GM18499 (cell line): Measurements from ENCODE around the gene LMAN1.

ENCODE experiments used
- ATAC-seq: cut with Tn5 transposase; IDR thresholded peaks from one replicate; pipeline ENCODE4 v1.9.1; 2021; ENCODE audit warnings: moderate number of reproducible peaks; ENCODE audit not compliant: insufficient read depth, unreplicated experiment

The LMAN1 gene, protein sequence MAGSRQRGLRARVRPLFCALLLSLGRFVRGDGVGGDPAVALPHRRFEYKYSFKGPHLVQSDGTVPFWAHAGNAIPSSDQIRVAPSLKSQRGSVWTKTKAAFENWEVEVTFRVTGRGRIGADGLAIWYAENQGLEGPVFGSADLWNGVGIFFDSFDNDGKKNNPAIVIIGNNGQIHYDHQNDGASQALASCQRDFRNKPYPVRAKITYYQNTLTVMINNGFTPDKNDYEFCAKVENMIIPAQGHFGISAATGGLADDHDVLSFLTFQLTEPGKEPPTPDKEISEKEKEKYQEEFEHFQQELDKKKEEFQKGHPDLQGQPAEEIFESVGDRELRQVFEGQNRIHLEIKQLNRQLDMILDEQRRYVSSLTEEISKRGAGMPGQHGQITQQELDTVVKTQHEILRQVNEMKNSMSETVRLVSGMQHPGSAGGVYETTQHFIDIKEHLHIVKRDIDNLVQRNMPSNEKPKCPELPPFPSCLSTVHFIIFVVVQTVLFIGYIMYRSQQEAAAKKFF

DNA sequence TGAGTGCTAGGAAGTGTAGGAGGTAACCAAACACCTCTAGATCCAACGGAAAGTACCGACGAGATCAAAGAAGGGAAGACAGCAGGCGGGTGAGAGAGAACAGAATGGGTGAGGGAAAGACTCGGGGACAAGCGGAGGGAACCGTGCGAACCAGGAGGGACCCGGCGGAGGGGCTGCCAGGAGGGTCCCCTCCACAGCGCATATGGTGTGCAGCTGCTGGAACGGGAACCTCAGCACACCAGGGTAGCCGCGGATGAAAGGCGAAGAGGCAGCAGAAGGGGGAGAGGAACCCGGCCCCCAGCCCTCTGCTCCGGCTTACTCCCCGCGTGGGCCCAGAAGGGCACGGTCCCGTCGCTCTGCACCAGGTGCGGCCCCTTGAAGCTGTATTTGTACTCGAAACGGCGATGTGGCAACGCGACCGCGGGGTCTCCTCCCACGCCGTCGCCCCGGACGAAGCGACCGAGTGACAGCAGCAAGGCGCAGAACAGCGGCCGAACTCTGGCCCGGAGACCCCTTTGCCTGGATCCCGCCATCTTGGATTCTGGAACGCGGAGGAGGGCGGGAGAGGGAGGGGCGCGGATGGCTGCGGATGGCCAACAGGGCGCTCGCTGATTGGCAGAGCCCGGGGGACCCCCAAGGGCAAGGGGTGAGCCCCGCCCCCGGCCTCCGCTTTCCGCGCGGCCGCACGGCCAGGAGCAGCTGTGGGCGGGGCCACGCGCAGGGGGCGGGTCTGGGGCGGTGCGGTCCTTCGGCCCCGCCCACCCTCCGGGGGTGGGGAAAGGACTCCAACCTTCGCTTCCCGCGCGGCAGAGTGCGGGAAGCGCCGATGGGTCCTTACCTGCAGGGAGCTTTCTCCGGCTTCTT lies at the start of gene LMAN1:
TSS of gene LMAN1 (minus strand) at position 554 of the 864 bp plus-strand sequence. CDS start at position 533, 21 bp downstream.
- peak; percentile 79 for ATAC-seq

DNA sequence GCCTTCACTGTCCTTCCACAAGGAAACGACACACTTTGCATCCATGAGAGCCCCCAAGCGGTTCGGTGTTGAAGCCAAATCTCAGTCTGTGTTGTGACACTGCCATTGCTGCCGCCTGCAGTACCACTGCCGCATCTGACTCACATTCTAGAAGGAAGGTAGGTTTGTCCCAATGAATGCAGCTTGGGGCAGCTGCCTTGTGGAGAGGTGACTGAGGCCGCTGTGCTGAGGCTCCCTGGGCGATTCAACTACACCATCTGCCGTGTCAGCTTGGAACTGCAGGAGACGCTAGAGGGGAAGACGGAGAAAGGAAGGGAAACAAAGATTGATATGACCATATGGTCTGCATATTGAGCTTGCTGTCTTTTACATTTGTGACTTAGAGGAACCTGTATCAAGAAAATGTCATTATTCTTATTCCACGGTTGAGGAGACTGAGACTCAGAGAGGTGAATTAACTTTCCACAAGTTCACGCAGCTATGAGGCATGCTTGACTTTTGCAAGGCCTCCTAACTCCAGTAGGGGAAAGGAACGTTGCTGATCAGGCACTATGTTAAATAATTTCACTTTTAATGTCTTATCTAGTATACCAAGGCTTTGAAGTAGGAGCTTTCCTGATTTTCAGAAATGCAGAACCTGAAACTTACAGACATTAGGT lies 43.5 kb upstream of the LMAN1 start:
- peak; percentile 91 for ATAC-seq

DNA sequence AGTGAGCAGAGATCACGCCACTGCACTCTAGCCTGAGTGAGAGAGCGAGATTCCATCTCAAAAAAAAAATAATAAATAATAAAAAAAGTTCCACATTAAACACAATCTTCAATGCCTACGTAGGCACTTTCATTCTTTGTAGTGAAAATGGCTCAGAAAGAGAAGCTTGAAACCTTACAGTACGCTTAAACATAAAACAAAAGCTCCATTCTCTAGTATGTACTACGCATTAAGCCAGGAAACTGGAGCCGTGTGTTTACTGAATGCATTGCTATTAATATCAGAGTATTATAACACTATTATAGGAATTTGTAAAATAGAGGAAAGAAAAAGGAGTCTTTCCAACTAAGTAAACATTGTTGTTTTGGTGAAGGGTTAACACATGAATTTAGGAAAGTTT lies 41.3 kb upstream of the LMAN1 start:
- no peak for ATAC-seq

DNA sequence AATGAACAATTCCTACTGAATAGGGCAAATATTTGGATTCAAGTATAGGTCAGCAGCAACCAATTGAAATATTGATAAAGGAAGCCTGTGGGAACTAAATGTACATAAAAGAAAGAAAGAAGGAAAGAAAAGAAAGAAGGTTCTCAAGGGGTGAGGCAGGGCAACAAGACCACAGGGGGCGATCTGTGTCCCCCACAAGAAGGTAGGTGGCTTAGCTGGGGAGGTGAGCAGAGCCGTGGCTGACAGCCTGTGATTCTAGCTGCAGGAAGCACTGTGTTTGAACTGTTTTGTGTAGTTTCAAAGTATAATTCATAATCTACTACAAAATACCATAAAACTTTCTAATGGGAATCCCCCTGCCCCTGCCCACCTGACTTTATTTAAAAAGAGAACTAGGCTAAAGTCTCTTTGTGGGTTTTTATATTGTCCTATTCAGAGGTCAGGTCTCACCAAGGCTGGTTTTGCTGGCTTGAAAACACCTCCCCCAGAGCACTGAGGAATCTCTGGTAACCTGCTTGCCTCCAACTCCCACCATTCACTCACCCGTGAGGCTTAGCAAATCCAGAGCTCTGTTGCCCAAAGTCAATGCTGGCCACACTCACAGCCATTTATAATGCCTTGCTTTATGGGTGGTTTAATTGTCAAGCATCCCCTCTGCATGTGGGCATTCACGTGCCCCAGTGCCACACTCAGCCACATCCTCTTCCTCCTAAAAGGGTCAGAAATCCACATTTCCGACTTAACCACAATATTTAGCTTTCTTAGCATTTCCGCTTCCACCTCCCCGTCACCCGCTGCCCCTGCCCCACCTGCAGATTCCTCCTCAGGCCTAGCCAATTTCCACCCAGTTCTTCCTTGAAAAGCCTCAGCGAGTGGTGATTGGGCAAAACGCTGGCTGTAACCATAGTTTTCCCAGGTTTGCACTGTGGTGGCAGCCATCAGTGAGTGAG lies 36.4 kb upstream of the LMAN1 start:
- no peak for ATAC-seq

DNA sequence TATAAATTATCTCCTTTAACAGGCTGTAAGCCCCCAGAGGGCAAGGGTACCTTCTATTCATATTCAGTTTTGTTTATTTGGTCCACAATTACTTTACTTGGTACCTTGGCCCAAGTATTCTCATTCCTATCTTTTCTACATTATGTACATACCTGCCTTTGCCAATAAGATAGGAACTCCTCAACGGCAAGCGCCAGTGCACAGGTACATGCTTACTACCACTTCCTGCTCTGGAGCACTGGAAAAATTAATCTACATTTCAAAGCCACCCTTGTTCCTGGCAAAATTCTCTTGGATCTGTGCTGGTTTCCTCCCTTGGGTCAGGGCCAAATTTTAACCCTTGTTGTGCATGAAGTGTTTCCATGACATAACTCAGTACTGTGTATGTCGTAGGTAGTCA lies 34.3 kb upstream of the LMAN1 start:
- ATAC-seq, result no peak

DNA sequence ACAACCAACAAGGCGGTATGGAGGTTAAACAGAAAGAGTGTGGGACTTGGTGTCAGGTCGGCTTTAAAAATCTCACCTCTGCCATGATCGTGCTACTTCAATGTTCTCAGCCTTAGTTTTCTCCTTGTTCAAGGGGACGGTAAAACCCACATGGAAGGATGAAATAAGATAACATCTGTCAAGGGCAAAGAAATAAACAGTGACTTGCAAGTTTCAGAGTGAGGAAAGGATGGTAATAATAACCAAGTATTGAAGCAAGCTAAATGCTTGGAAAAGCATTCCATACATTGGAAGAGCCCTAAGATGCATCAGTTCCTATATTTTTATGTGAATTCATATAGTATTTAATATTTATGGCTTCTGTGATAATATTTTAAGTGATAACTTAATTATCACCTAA lies 29.8 kb upstream of the LMAN1 start:
- ATAC-seq, result no peak

DNA sequence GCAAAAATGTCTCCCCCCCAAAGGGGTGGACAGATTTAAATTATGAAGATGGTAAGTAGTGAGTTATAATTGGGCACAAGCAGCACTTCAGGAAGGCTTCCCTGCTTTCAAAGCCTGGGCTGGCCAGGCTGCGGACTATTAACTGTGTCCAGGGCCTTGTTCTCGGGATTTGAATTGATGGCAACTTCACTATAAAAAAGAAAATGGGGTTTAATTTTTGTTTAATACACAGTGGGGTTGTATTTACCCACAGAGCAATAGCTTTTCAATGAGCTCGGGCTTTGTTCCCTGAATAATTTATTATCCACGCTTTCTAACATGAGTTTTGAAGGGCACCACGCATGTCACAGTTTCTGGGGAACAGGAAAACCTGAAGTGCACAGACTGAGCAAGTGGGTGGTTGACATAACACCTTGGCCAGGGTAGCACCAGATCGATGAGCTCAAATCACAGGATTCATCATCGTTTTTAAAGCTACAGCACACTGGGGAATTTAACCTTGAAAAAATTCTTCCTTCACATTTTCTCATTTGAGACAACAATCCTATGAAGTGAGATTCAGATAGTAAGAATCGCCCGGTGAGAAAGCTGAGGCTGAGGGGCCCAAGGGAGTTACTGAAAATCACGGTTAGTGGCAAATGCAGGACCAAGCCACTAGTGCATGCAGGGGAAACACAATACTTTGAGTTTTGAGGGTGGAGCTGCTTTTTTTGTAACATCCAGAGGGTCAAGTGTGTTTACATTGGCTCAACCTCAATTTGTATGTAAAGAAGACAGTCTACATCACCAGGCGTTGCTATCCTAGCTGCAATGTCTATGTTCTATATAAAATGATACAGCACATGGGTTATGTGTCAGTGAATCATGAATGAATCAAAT lies 28.9 kb upstream of the LMAN1 start:
- ATAC-seq, result no peak

DNA sequence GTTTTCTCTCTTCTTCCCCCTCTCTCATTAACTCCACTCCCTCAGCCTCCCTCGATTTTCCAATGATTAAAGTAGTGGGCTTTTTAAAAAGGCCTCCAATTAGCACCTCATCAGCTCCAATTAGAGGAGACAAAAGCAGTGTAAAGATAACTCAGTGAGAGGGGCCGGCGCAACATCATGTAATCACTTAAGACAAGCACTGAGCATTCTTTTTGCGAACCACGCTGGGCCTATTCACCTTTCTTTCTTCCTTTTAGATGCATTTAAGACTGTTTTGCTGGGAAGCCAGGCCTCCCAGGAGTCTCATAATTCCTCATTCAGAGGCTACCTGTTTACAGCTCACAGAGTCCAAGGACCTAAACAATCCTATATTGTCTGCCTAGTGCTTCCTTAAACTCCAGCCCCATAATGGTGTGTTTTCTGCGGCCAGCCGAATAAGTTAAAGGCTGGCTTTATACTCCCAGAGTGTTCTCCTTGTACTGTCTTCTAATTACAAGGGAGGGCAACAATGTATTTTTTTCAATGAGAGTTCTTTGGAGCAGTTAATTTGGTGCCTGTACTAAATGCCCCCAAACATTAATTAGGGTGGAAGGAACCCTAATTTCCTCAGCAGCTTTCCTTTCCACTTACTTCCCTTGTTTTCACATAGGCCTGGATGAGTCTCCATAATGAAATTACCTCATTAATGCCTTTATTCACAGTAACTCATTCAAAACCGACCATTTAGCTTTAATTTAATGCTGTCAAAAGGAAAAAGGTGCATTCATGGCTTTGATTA lies 28.0 kb upstream of the LMAN1 start:
- no peak for ATAC-seq

DNA sequence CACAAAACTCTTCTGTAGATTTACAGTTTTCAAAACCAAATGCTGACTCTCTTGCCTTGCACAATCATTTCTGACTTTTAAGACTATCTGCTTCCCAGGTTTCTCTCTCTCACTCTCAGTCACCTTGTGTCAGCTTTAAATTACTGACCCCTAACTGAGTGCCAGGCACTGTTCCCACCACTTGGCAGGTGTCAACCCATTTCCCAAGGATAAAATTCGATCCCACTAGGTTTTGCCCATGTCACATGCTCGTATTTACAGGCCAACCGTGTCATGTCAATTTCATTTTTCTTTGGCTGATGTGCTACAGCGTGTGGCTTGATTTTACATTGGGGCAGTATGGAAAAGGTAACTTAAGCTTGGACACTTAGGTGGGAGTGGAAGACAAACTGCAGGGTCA lies 26.1 kb upstream of the LMAN1 start:
- no peak for ATAC-seq

DNA sequence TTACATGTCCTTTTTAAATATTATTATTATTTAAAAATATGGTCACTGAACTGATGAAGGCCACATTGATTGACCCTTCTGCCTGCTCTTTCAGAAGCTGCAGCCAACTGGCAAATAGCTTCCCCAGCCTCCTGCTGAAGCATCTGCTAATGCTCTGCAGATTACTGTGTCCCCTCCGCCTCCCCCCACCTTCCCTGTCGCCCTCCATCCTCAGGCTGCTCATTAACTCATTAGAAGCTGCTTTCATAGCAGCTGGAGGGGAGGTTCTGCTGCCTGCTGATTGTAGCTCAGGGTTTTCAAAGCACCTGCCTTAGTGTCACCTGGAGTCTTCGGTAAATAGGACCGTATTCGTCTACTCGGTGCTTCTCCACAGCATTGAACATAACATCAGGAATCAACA lies 24.8 kb upstream of the LMAN1 start:
- no peak for ATAC-seq

DNA sequence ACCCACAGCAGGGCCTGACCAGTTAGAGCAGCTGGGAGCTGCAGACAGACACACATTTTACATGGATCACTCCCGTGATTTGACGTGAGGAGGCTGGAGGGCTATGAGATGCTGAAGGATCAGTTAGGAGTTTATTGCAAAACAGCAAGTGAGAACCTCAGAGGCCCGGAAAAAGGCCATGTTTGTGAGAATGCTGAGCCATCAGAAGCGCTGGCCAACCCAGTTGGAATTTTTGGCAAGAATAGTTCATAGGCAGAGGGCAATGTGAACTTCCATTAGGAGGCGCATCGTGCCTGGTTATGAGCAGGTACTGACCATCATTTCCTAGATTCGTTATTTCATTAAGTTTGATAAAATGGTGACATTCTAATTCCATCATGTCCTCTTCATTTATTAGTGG lies 23.3 kb upstream of the LMAN1 start:
- no peak for ATAC-seq

DNA sequence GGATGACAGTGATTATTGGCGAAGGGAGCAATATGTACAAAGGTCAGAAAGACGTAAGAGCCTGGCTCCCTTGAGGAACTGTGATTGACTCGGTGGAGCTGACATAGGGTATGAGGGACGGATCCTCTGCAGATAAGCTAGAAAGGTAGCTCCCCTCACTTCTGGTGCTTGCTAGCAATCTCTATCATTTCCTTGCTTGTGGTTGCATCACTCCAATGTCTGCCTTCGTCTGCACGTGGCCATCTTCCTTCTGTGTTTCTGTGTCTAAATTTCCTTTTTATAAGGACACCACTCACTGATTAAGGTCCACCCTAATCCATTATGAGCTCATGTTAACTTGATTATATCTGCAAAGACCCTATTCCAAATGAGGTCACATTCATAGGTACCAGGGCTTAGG lies 22.9 kb upstream of the LMAN1 start:
- ATAC-seq, result no peak

DNA sequence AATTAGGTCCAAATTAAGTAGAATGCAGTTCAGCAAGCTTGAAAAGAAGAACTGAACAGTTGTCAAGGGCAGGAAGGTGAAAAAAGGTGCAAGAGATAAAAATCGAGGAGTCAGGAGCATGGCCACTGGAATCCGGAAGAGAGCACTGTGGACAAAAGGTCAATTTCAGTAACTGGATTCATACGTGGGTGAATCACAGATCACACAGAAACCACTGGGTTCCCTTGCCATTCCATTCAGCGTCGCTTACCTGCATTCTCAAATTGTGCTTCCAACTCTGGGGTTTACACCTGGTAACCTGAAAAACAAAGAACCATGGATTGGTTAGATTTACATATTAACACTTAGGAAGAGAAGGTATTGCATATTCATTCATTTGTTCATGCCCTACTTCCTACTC lies 21.6 kb upstream of the LMAN1 start:
- ATAC-seq, result no peak

DNA sequence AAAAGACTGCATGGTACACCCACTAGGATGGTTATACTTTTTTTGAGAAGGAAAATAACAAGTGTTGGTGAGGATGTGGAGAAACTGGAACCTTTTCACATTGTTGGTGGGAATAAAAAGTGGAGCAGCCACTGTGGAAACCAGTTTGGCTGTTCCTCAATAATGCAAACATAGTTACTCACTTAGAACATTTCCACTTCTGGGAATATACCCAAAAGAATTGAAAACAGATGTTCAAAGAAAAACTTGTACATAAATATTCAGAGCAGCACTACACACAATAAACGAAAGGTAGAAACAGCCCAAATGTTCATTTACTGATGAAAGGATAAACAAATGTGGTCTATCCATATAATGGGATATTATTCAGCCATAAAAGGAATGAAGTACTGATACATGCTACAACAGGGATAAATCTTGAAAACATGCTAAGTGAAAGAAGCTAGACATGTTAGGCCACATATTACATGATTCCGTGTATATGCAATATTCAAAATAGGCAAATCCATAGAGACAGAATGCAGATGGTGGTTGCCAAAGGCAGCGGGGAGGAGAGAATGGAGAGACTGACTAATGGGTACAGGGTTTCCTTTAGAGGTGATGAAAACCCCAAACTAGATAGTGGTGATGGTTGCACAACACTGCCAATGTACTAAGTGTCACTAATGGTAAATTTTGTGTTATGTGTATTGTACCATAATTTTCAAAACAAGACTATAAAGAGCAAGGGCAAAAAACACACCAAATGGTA lies 20.9 kb upstream of the LMAN1 start:
- ATAC-seq, result no peak

DNA sequence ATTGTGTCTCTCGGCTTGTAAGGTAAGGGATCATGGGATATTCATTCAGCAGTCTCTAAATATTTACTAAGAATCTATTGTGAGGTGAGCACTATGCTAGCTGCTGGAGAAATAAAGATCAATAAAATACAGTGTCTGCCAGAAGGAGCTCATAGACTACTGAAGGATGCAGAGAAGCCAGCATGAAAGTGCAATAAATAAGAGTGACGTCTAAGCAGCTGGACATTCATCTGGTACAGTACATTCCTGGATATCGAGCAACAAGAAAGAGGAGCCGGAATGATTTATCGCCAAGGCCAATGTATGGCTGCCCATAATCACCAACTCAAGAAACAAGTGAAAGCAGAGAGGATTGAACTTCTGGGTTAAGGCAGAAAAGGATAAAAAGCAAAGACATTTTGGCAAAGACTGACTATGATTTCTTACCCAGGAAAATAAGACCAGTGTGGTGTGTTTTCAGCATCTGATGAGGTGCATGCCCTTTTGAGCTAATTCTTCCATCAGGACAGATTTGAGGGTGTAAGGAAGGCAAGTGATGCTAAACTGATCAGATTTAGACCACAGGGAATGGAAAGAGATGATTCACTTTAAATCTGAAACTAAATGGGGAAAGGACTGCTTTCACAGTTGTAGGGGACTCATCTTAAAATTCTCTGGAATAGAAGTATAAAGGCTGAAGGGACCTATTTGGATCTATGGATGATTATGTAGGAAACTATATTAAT lies 18.7 kb upstream of the LMAN1 start:
- ATAC-seq, result no peak

DNA sequence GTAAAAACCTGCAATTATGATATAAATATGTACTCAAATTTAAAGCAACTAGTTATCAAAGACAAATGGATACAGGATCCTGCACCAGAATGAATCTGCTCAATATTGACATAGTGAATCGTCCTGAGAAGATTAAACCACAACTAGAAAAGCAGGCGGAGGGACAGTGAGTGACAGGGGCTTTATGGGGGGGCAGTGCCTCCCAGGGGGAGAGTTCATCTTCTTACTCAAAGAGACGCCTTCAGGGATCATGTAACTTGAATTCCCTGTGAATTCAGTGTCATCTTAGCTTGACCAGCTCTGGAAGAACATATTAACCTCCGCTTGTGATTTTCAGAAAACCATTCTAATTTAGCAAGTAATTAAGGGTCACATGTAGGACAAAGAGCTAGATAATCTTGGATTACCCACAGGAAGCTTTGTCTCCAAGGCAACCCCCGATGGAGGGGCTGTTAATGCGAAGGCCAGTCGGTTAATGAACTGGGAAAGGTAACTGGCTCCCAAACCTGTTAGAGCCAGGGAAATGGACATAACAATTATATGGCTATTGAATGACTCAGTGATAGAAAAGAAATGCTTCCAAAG lies 17.4 kb upstream of the LMAN1 start:
- no peak for ATAC-seq
